NCI-H748 (cell line): Measurements from ENCODE around the gene CCSER1.

Experiments used
- DNase-seq: peaks from one replicate; lab custom pipeline; 2025; ENCODE audit not compliant: unreplicated experiment; lab: John Stamatoyannopoulos, UW

Gene CCSER1

GRCh38 chr4:90127223-90127705 lies at the start of gene CCSER1:
Gene CCSER1, plus strand, starts transcription at chr4:90127394.
- peak; percentile 76 for DNase-seq

- no peak for DNase-seq
Observed at GRCh38 chr4:90078440-90078839, 48.8 kb upstream of the CCSER1 start.

GRCh38 chr4:90080116-90080515 lies 47.1 kb upstream of the CCSER1 start:
- peak; percentile 32 for DNase-seq

- DNase-seq = peak; percentile 10
Observed at GRCh38 chr4:90081432-90082144, 45.6 kb upstream of the CCSER1 start.

- no peak for DNase-seq
Observed at GRCh38 chr4:90082449-90082848, 44.7 kb upstream of the CCSER1 start.

GRCh38 chr4:90084277-90084966 lies 42.8 kb upstream of the CCSER1 start:
- DNase-seq = no peak

- no peak for DNase-seq
Observed at GRCh38 chr4:90084967-90085295, 42.3 kb upstream of the CCSER1 start.

- peak; percentile 23 for DNase-seq
Observed at GRCh38 chr4:90093526-90093925, 33.7 kb upstream of the CCSER1 start.

- no peak for DNase-seq
Observed at GRCh38 chr4:90095000-90095399, 32.2 kb upstream of the CCSER1 start.

GRCh38 chr4:90099812-90100211 lies 27.4 kb upstream of the CCSER1 start:
- no peak for DNase-seq

GRCh38 chr4:90103991-90104390 lies 23.2 kb upstream of the CCSER1 start:
- no peak for DNase-seq

GRCh38 chr4:90105274-90105673 lies 21.9 kb upstream of the CCSER1 start:
- no peak for DNase-seq

GRCh38 chr4:90112715-90113114 lies 14.5 kb upstream of the CCSER1 start:
- no peak for DNase-seq

- DNase-seq = no peak
Observed at GRCh38 chr4:90113881-90114457, 13.2 kb upstream of the CCSER1 start.

GRCh38 chr4:90118527-90119195 lies 8.5 kb upstream of the CCSER1 start:
- no peak for DNase-seq

- DNase-seq = no peak
Observed at GRCh38 chr4:90120037-90120436, 7.2 kb upstream of the CCSER1 start.

GRCh38 chr4:90120815-90121214 lies 6.4 kb upstream of the CCSER1 start:
- DNase-seq = no peak

- no peak for DNase-seq
Observed at GRCh38 chr4:90121676-90122354, 5.4 kb upstream of the CCSER1 start.

GRCh38 chr4:90122355-90122748 lies 4.8 kb upstream of the CCSER1 start:
- DNase-seq = no peak

GRCh38 chr4:90124276-90124675 lies 2.9 kb upstream of the CCSER1 start:
- DNase-seq = no peak

- DNase-seq = no peak
Observed at GRCh38 chr4:90126805-90127204, 389 bp upstream of the CCSER1 start.
